ENCODE measurements around the gene ASCL5.

Gene ASCL5

DNA sequence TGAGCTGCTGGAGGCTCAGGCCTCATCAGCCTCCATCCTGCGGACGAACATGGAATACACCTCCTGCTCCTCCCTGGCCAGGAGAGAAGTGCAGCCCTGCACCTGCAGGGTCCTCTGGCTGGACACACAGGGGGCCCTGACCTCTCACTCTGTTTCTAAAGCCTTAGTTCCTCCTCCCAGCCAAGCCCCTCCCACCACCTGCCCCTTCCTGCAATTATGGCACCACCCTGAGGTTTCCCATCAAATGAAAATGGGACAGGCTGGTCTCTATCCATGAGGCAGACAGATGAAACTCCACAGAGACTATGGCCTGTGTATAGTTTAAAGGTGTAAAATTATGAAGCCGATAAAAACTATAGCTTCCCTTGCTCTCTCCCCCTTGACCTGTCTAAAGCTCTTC lies 57.3 kb downstream of the ASCL5 start:
- TF ChIP-seq, protein P1, sequence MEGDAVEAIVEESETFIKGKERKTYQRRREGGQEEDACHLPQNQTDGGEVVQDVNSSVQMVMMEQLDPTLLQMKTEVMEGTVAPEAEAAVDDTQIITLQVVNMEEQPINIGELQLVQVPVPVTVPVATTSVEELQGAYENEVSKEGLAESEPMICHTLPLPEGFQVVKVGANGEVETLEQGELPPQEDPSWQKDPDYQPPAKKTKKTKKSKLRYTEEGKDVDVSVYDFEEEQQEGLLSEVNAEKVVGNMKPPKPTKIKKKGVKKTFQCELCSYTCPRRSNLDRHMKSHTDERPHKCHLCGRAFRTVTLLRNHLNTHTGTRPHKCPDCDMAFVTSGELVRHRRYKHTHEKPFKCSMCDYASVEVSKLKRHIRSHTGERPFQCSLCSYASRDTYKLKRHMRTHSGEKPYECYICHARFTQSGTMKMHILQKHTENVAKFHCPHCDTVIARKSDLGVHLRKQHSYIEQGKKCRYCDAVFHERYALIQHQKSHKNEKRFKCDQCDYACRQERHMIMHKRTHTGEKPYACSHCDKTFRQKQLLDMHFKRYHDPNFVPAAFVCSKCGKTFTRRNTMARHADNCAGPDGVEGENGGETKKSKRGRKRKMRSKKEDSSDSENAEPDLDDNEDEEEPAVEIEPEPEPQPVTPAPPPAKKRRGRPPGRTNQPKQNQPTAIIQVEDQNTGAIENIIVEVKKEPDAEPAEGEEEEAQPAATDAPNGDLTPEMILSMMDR (IDR thresholded peaks at IDR 0.05; ENCODE audit: control insufficient read depth, extremely low read depth, insufficient read depth) = no peak
- no peak overlapping the region for H3K4me3 ChIP-seq (ENCODE audit: low read depth, low read length)
- no peak for DNase-seq (ENCODE audit: low read depth)

DNA sequence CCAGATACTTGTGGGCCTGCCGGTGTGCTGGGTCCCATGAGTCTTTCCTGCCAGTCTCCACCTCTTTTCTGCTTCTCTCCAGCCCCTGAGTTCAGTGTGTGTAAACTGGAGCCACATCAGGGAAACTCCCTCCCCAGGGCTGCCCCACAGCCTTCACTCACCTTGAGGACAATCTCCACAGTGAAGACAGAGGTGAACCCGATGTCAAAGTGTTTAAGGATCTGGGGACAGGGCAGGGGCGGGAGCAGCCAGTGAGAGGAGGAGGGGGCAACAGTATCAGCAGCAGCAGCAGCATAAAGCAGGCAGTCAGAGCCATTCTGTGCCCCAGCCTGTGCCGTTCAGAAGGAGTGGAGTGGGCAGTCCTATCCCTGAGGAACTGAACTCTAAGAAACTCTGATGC lies 58.0 kb downstream of the ASCL5 start:
- no peak overlapping the region for H3K4me3 ChIP-seq (ENCODE audit: low read depth, low read length)
- DNase-seq (ENCODE audit: low read depth) = no peak
- TF ChIP-seq, protein P1 (IDR thresholded peaks at IDR 0.05; ENCODE audit: control insufficient read depth, extremely low read depth, insufficient read depth) = no peak

DNA sequence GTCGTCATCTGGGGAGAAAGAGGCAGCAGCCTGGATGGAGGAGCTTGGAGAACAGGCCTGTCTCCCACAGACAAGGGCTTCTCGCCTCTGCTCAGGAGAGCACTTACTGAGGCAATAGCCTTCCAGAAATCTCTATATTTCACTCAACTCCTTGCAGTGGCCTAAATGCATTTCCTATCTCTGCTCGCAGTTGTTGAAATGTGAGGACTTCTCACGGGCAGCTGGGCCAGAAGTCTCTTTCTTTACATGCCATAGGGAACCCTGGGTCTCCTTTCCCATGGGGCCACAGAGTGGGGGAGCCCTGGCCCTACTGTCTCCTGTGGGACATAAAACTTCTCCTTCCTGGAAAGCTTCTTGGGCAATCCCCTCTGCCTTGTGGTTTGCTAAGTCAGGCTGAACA lies 60.0 kb downstream of the ASCL5 start:
- no peak overlapping the region for H3K4me3 ChIP-seq (ENCODE audit: low read depth, low read length)
- TF ChIP-seq, protein P1 (IDR thresholded peaks at IDR 0.05; ENCODE audit: control insufficient read depth, extremely low read depth, insufficient read depth) = no peak
- DNase-seq (ENCODE audit: low read depth) = no peak

DNA sequence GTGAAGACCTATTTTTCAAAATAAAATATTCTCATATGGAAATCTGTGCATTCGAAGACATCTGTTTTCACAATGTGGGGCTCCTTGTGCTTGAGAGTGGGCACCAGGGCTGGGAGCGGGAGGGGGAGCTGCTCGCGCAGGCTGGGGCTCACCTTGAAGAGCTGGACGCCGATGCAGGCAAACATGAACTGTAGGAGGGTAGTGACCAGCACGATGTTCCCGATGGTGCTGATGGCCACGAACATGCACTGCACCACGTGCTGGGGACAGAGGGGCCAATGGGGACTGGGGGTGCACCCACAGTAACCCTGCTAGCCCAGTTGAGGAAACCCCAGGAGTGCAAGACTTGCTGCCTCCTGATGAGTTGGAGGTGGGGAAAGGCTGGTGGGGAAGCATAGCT lies 61.3 kb downstream of the ASCL5 start:
- no peak overlapping the region for H3K4me3 ChIP-seq (ENCODE audit: low read depth, low read length)
- no peak for DNase-seq (ENCODE audit: low read depth)
- TF ChIP-seq, protein P1 (IDR thresholded peaks at IDR 0.05; ENCODE audit: control insufficient read depth, extremely low read depth, insufficient read depth) = no peak

DNA sequence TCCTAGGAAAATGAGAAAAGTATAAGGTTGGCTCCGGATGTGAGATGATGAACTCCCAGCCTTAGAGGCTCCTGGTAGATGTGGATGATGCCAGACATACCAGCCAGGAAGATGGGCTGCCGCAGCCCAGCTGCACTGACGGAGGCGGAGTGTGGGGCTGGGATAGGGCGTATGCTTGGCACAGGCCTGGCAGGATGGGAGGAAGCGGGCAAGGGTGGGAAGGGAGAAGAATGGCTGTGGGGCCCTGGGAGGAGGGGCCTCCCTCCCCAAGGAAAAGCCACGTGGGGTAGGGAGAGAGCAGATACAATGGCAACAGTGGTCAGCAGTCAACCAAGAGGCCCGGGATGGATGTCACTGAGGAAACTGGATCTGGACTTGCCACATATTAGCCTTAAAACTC lies 62.2 kb downstream of the ASCL5 start:
- TF ChIP-seq, protein P1 (IDR thresholded peaks at IDR 0.05; ENCODE audit: control insufficient read depth, extremely low read depth, insufficient read depth) = no peak
- no peak for DNase-seq (ENCODE audit: low read depth)
- no peak overlapping the region for H3K4me3 ChIP-seq (ENCODE audit: low read depth, low read length)

Data from LNCaP clone FGC (cell line).